ENCODE measurements around the gene BAAT.
"Not testable (repeated sequence)": the region's sequence is repeated elsewhere in the genome, so short reads cannot be mapped to it uniquely, and the experiment has no call there.

BAAT gene

DNA sequence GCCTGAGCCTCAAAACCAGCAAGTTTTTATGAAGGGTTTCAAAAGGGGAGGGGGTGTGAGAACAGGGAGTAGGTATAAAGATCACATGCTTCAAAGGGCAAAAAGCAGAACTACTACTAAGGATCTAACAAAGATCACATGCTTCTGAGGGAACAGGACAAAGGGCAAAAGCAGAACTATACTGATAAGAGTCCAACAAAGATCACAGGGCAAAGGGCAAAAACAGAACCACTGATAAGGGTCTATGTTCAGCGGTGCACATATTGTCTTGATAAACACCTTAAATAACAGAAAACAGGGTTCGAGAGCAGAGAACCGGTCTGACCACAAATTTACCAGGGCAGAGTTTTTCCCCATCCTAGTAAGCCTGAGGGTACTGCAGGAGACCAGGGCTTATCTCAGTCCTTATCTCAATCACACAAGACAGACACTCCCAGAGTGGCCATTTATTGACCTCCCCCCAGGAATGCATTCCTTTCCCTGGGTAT lies 57.3 kb downstream of the BAAT start:
- H3K27ac ChIP-seq, H3K4me3 ChIP-seq: not testable (repeated sequence)

DNA sequence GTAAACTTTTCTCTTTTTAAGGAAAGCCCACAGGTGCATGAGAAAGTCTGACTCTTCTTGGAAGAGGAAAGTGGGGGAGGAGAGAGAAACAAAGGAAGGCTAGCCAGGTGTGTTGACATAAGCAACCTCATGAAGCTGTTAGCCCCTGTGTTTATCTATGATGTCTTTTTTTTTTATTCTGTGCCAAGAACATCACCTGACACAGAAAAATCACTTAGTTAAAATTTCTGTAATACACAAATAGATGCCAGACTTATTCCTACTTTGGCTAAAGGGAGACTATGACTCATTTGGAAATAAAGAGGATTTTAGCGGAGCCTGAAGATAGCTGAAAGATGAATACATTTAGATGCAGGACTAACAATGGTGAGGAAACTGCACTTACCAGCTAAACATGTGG lies 58.3 kb downstream of the BAAT start:
- no peak overlapping the region for H3K4me3 ChIP-seq
- H3K27ac ChIP-seq = no peak overlapping the region

- Histone ChIP-seq H3K27ac (no peak overlapping the region), H3K4me3 (no peak overlapping the region)
Observed at GRCh38 chr9:101326035-101326434, 58.8 kb downstream of the BAAT start.

DNA sequence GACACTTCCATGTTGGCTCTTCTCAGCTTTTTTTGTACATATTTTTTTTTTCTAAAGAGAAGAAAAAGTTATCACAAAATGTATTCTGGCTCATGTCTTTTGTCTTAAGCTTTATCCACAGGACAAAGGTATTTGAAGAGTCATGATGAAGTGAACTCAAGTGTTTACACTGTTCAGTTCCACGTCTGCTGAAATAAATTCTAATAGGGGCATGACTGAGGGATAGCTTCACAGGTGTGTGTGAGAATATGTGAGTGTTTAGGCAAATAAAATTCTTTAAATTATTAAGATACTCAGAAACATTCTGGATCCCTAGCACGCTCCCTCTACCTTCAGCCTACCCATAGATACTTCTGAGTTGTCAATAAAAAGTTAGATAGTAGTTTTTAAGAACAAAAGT lies 59.8 kb downstream of the BAAT start:
- no peak overlapping the region for H3K27ac ChIP-seq
- H3K4me3 ChIP-seq = no peak overlapping the region

- no peak overlapping the region for H3K4me3 ChIP-seq
- H3K27ac ChIP-seq = no peak overlapping the region
Observed at GRCh38 chr9:101324245-101324804, 60.5 kb downstream of the BAAT start.

- H3K4me3 ChIP-seq = no peak overlapping the region
Observed at GRCh38 chr9:101323129-101323528, 61.7 kb downstream of the BAAT start.

GRCh38 chr9:101317735-101318134 lies 67.1 kb downstream of the BAAT start:
- no peak overlapping the region for H3K27ac ChIP-seq
- no peak overlapping the region for H3K4me3 ChIP-seq

More at GRCh38 chr9:101323129-101323528, 61.7 kb downstream of the BAAT start:
- no peak overlapping the region for H3K27ac ChIP-seq

- no peak overlapping the region for H3K27ac ChIP-seq
- H3K4me3 ChIP-seq = no peak overlapping the region
Observed at GRCh38 chr9:101315112-101315450, 69.7 kb downstream of the BAAT start.

- Histone ChIP-seq H3K27ac (no peak overlapping the region), H3K4me3 (no peak overlapping the region)
Observed at GRCh38 chr9:101312661-101313060, 72.1 kb downstream of the BAAT start.

- Histone ChIP-seq H3K27ac (no peak overlapping the region), H3K4me3 (no peak overlapping the region)
Observed at GRCh38 chr9:101311758-101312420, 72.9 kb downstream of the BAAT start.

- Histone ChIP-seq H3K27ac (no peak overlapping the region), H3K4me3 (no peak overlapping the region)
Observed at GRCh38 chr9:101311191-101311590, 73.6 kb downstream of the BAAT start.
